BE2C (cell line): ENCODE data around the gene TMBIM1.
"Not testable (repeated sequence)": the region's sequence is repeated elsewhere in the genome, so short reads cannot be mapped to it uniquely, and the experiment has no call there.

Source experiments
- DNase-seq: peaks from one replicate; pipeline ENCODE4 v3.0.0-alpha.2; 2020
- H3K27me3 ChIP-seq: fragments of 250-450 bp; sonication (Bioruptor Pico); 2 replicates; pipeline ENCODE4 v1.5.1; 2020; ENCODE audit warnings: mild to moderate bottlenecking
- H3K36me3 ChIP-seq: fragments of 250-450 bp; sonication (Bioruptor Pico); 2 replicates; pipeline ENCODE4 v1.5.1; 2020; ENCODE audit warnings: mild to moderate bottlenecking
- H3K4me1 ChIP-seq: fragments of 250-450 bp; sonication (Bioruptor Pico); 2 replicates; pipeline ENCODE4 v1.5.1; 2020
- H3K4me3 ChIP-seq: 2 replicates; pipeline ENCODE4 v1.5.1; 2011; ENCODE audit warnings: low read depth, low read length
- H3K9me3 ChIP-seq: fragments of 250-450 bp; sonication (Bioruptor Pico); 2 replicates; pipeline ENCODE4 v1.5.1; 2020
- CTCF ChIP-seq: IDR thresholded peaks from 2 replicates; pipeline ENCODE4 v1.5.1; 2012; ENCODE audit warnings: mild to moderate bottlenecking, low read depth, low read length

Gene TMBIM1

GRCh38 chr2:218313356-218313755 lies 21.1 kb upstream of the TMBIM1 start:
- no peak for TF ChIP-seq CTCF
- Histone ChIP-seq H3K27me3 (no peaks in the 10 kb centered on the region), H3K36me3 (no peaks in the 10 kb centered on the region), H3K4me1 (no peaks in the 10 kb centered on the region), H3K4me3 (no peak overlapping the region), H3K9me3 (no peaks in the 10 kb centered on the region)
- no peak for DNase-seq

GRCh38 chr2:218312267-218312756 lies 20.0 kb upstream of the TMBIM1 start:
- Histone ChIP-seq H3K9me3 (no peaks in the 10 kb centered on the region), H3K36me3 (no peaks in the 10 kb centered on the region), H3K27me3 (no peaks in the 10 kb centered on the region), H3K4me3 (no peak overlapping the region), H3K4me1 (no peaks in the 10 kb centered on the region; the same call in 1 of the 2 replicates)
- DNase-seq: no peak
- no peak for TF ChIP-seq CTCF

- not testable (repeated sequence) for H3K4me1 ChIP-seq, DNase-seq, H3K36me3 ChIP-seq, H3K9me3 ChIP-seq, H3K27me3 ChIP-seq, H3K4me3 ChIP-seq
Measured at GRCh38 chr2:218311541-218312266, 19.4 kb upstream of the TMBIM1 start.

- H3K4me3 ChIP-seq: no peak overlapping the region
- no peaks in the 10 kb centered on the region for H3K27me3 ChIP-seq
- no peak for TF ChIP-seq CTCF
- no peak for DNase-seq
- H3K36me3 ChIP-seq: no peaks in the 10 kb centered on the region
- no peaks in the 10 kb centered on the region; the same call in 1 of the 2 replicates for H3K4me1 ChIP-seq
- no peaks in the 10 kb centered on the region for H3K9me3 ChIP-seq
Measured at GRCh38 chr2:218310853-218311540, 18.7 kb upstream of the TMBIM1 start.

GRCh38 chr2:218307415-218308090 lies 15.2 kb upstream of the TMBIM1 start:
- Histone ChIP-seq H3K36me3 (no peaks in the 10 kb centered on the region), H3K9me3 (no peaks in the 10 kb centered on the region), H3K4me1 (no peaks in the 10 kb centered on the region; the same call in 1 of the 2 replicates), H3K4me3 (no peak overlapping the region), H3K27me3 (no peaks in the 10 kb centered on the region)
- no peak for DNase-seq
- TF ChIP-seq CTCF: no peak

GRCh38 chr2:218306184-218306920 lies 14.0 kb upstream of the TMBIM1 start:
- no peaks in the 10 kb centered on the region for H3K36me3 ChIP-seq
- no peak overlapping the region for H3K4me3 ChIP-seq
- H3K27me3 ChIP-seq: no peaks in the 10 kb centered on the region
- H3K9me3 ChIP-seq: no peaks in the 10 kb centered on the region
- H3K4me1 ChIP-seq: no peaks in the 10 kb centered on the region; the same call in 1 of the 2 replicates
- TF ChIP-seq CTCF: no peak
- DNase-seq: no peak
